GM23338 (cell line): ENCODE data around the gene PCGF3. TPM values are rescaled to one million over a fixed set of nuclear protein-coding genes. Genes with fewer than 3 reads are reported as not detected.

Experiments used
- ATAC-seq: fragments of 200-7000 bp; cut with Tn5 transposase; 3 replicates; pipeline ENCODE4 v1.9.1; 2020
- DNase-seq: peaks from one replicate; pipeline ENCODE4 v3.0.0-alpha.2; 2015; ENCODE audit warnings: low spot score
- H2AFZ ChIP-seq: fragments of 200-600 bp; sonication (generic); 2 replicates; pipeline ENCODE4 v1.8.0; 2016; ENCODE audit warnings: antibody characterized with exemption, mild to moderate bottlenecking, moderate library complexity
- H3F3A ChIP-seq: fragments of 200-600 bp; sonication (generic); replicated peaks from 2 replicates; pipeline ENCODE4 v1.8.0; 2017; ENCODE audit warnings: antibody characterized with exemption, mixed run types, low read depth
- H3K27ac ChIP-seq: fragments of 200-600 bp; sonication (generic); 2 replicates; pipeline ENCODE4 v1.6.1; 2016; ENCODE audit warnings: low read depth
- H3K27me3 ChIP-seq: fragments of 200-600 bp; sonication (generic); 2 replicates; pipeline ENCODE4 v1.8.0; 2016; ENCODE audit warnings: mild to moderate bottlenecking, mixed run types, moderate library complexity; ENCODE audit not compliant: insufficient read depth
- H3K36me3 ChIP-seq: fragments of 200-600 bp; sonication (generic); 2 replicates; pipeline ENCODE4 v1.8.0; 2016; ENCODE audit warnings: mild to moderate bottlenecking; ENCODE audit not compliant: insufficient read depth
- H3K4me1 ChIP-seq: fragments of 200-600 bp; sonication (generic); 2 replicates; pipeline ENCODE4 v1.8.0; 2016; ENCODE audit warnings: mild to moderate bottlenecking, moderate library complexity; ENCODE audit not compliant: insufficient read depth
- H3K4me2 ChIP-seq: fragments of 200-600 bp; sonication (generic); 2 replicates; pipeline ENCODE4 v1.7.1; 2017; ENCODE audit warnings: mixed run types
- H3K4me3 ChIP-seq: fragments of 200-600 bp; sonication (generic); 2 replicates; pipeline ENCODE4 v1.6.1; 2016; ENCODE audit warnings: mixed run types
- H3K79me2 ChIP-seq: fragments of 200-600 bp; sonication (generic); replicated peaks from 2 replicates; pipeline ENCODE4 v1.8.0; 2017; ENCODE audit warnings: mild to moderate bottlenecking; ENCODE audit not compliant: insufficient read depth
- H3K9me2 ChIP-seq: fragments of 200-600 bp; sonication (generic); 2 replicates; pipeline ENCODE4 v1.8.0; 2017; ENCODE audit not compliant: insufficient read depth
- H4K20me1 ChIP-seq: fragments of 200-600 bp; sonication (generic); replicated peaks from 2 replicates; pipeline ENCODE4 v1.8.0; 2017; ENCODE audit warnings: mild to moderate bottlenecking; ENCODE audit not compliant: insufficient read depth
- H3K27ac Mint-ChIP-seq: 2 replicates; pipeline ENCODE4 v1.8.0; 2020; ENCODE audit warnings: inconsistent platforms, mild to moderate bottlenecking, moderate library complexity, mixed read lengths
- H3K27me3 Mint-ChIP-seq: 3 replicates; pipeline ENCODE4 v1.8.0; 2022; ENCODE audit warnings: low read depth, mild to moderate bottlenecking, moderate library complexity, mixed read lengths, inconsistent platforms; ENCODE audit not compliant: insufficient read depth, poor library complexity
- H3K36me3 Mint-ChIP-seq: 3 replicates; pipeline ENCODE4 v1.8.0; 2021; ENCODE audit warnings: low read depth, mild to moderate bottlenecking, inconsistent platforms, moderate library complexity, mixed read lengths
- H3K4me1 Mint-ChIP-seq: 3 replicates; pipeline ENCODE4 v1.8.0; 2020; ENCODE audit warnings: mild to moderate bottlenecking, inconsistent platforms, mixed read lengths
- H3K4me3 Mint-ChIP-seq: 3 replicates; pipeline ENCODE4 v1.8.0; 2021; ENCODE audit warnings: moderate library complexity, mild to moderate bottlenecking, inconsistent platforms, mixed read lengths
- H3K9me3 Mint-ChIP-seq: 3 replicates; pipeline ENCODE4 v1.8.0; 2020; ENCODE audit warnings: moderate library complexity, mild to moderate bottlenecking, inconsistent platforms, mixed read lengths
- CREB1 ChIP-seq: fragments of 250-450 bp; sonication (Bioruptor Pico); IDR thresholded peaks from 2 replicates; pipeline ENCODE4 v1.5.0; 2020; ENCODE audit warnings: low read depth, mild to moderate bottlenecking, moderate library complexity
- EZH2 ChIP-seq: fragments of 200-600 bp; sonication (generic); IDR thresholded peaks from one replicate; pipeline ENCODE4 v1.8.0; 2017; ENCODE audit warnings: antibody characterized with exemption, mild to moderate bottlenecking, low read depth; ENCODE audit not compliant: unreplicated experiment
- EZH2phosphoT487 ChIP-seq: fragments of 200-600 bp; sonication (generic); IDR thresholded peaks from one replicate; pipeline ENCODE4 v1.8.1; 2018; ENCODE audit warnings: antibody characterized with exemption; ENCODE audit not compliant: unreplicated experiment
- JUNB ChIP-seq: IDR thresholded peaks from one replicate; pipeline ENCODE4 v1.6.1; 2016; ENCODE audit warnings: antibody characterized with exemption; ENCODE audit not compliant: unreplicated experiment
- NANOG ChIP-seq: IDR thresholded peaks from 2 replicates; pipeline ENCODE4 v1.6.1; 2016; ENCODE audit warnings: antibody characterized with exemption, borderline replicate concordance
- POLR2AphosphoS5 ChIP-seq: IDR thresholded peaks from 2 replicates; pipeline ENCODE4 v1.6.1; 2016; ENCODE audit warnings: antibody characterized with exemption, low read depth
- STAT1 ChIP-seq: IDR thresholded peaks from one replicate; pipeline ENCODE4 v1.6.1; 2016; ENCODE audit warnings: antibody characterized with exemption; ENCODE audit not compliant: unreplicated experiment
- ZNF114 ChIP-seq: fragments of 250-450 bp; sonication (Bioruptor Pico); IDR thresholded peaks from 2 replicates; pipeline ENCODE4 v1.5.0; 2020; ENCODE audit warnings: mild to moderate bottlenecking, moderate library complexity
- ZNF331 ChIP-seq: fragments of 250-450 bp; sonication (Bioruptor Pico); IDR thresholded peaks from 2 replicates; pipeline ENCODE4 v1.5.0; 2020; ENCODE audit warnings: low read depth, mild to moderate bottlenecking, moderate library complexity
- polyA plus RNA-seq: library from polyadenylated mRNA; unstranded; fragments of >200 nt; fragmentation: Nextera tagmentation; extraction: Ambion mirVana; gene quantifications from 2 replicates; pipeline ENCODE4 v1.2.1, GENCODE V29; 2016
- total RNA-seq: library from RNA; depleted of rRNA; stranded (reverse); fragments of >200 nt; shearing (Covaris generic); gene quantifications from 2 replicates; pipeline ENCODE4 v1.2.3, GENCODE V29; 2014
- TF ChIP-seq, protein P1 (sequence below): fragments of 250-450 bp; sonication (Bioruptor Pico); IDR thresholded peaks from 2 replicates; pipeline ENCODE4 v1.5.0; 2020; ENCODE audit warnings: mild to moderate bottlenecking, moderate library complexity
- TF ChIP-seq, protein P2 (sequence below): IDR thresholded peaks from 2 replicates; pipeline ENCODE4 v1.6.1; 2016; ENCODE audit warnings: antibody characterized with exemption
- TF ChIP-seq, protein P3 (sequence below), 2 experiments: fragments of 200-600 bp in 1 of 2; sonication (generic) in 1 of 2; conservative IDR thresholded peaks; 2 replicates each; pipeline versions ENCODE4 v1.5.1 to v1.6.1; 2016 to 2017; ENCODE audit warnings: antibody characterized with exemption in 2 of 2, low read depth in 2 of 2, mild to moderate bottlenecking in 2 of 2, moderate library complexity in 1 of 2

PCGF3 gene
- total and polyA plus RNA-seq, 2 experiments from 2014 or later: 33.1 to 49.0 TPM

DNA sequence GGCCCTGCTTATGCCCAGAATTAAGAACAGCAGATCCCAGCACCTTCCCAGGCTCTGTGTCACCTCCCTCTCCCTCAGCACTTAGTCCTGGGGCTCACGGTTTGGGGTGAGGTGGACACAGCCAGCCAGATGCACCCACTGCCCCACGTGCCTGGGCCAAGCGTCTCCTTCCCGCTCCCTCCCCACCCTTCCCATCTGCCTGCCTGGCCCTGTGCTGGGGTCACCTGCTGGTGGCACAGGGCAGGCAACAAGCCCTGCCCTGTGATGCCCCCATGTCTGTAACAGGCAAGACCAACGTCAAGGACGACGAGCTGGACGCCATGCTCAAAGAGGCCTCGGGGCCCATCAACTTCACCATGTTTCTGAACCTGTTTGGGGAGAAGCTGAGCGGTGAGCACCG lies 26.0 kb upstream of the PCGF3 start (continued):
- TF ChIP-seq, protein P1, sequence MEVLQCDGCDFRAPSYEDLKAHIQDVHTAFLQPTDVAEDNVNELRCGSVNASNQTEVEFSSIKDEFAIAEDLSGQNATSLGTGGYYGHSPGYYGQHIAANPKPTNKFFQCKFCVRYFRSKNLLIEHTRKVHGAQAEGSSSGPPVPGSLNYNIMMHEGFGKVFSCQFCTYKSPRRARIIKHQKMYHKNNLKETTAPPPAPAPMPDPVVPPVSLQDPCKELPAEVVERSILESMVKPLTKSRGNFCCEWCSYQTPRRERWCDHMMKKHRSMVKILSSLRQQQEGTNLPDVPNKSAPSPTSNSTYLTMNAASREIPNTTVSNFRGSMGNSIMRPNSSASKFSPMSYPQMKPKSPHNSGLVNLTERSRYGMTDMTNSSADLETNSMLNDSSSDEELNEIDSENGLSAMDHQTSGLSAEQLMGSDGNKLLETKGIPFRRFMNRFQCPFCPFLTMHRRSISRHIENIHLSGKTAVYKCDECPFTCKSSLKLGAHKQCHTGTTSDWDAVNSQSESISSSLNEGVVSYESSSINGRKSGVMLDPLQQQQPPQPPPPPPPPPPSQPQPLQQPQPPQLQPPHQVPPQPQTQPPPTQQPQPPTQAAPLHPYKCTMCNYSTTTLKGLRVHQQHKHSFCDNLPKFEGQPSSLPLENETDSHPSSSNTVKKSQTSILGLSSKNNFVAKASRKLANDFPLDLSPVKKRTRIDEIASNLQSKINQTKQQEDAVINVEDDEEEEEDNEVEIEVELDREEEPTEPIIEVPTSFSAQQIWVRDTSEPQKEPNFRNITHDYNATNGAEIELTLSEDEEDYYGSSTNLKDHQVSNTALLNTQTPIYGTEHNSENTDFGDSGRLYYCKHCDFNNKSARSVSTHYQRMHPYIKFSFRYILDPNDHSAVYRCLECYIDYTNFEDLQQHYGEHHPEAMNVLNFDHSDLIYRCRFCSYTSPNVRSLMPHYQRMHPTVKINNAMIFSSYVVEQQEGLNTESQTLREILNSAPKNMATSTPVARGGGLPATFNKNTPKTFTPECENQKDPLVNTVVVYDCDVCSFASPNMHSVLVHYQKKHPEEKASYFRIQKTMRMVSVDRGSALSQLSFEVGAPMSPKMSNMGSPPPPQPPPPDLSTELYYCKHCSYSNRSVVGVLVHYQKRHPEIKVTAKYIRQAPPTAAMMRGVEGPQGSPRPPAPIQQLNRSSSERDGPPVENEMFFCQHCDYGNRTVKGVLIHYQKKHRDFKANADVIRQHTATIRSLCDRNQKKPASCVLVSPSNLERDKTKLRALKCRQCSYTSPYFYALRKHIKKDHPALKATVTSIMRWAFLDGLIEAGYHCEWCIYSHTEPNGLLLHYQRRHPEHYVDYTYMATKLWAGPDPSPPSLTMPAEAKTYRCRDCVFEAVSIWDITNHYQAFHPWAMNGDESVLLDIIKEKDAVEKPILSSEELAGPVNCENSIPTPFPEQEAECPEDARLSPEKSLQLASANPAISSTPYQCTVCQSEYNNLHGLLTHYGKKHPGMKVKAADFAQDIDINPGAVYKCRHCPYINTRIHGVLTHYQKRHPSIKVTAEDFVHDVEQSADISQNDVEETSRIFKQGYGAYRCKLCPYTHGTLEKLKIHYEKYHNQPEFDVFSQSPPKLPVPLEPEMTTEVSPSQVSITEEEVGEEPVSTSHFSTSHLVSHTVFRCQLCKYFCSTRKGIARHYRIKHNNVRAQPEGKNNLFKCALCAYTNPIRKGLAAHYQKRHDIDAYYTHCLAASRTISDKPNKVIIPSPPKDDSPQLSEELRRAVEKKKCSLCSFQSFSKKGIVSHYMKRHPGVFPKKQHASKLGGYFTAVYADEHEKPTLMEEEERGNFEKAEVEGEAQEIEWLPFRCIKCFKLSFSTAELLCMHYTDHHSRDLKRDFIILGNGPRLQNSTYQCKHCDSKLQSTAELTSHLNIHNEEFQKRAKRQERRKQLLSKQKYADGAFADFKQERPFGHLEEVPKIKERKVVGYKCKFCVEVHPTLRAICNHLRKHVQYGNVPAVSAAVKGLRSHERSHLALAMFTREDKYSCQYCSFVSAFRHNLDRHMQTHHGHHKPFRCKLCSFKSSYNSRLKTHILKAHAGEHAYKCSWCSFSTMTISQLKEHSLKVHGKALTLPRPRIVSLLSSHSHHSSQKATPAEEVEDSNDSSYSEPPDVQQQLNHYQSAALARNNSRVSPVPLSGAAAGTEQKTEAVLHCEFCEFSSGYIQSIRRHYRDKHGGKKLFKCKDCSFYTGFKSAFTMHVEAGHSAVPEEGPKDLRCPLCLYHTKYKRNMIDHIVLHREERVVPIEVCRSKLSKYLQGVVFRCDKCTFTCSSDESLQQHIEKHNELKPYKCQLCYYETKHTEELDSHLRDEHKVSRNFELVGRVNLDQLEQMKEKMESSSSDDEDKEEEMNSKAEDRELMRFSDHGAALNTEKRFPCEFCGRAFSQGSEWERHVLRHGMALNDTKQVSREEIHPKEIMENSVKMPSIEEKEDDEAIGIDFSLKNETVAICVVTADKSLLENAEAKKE (CRISPR knock-in tag): no peak
- TF ChIP-seq, protein P2, sequence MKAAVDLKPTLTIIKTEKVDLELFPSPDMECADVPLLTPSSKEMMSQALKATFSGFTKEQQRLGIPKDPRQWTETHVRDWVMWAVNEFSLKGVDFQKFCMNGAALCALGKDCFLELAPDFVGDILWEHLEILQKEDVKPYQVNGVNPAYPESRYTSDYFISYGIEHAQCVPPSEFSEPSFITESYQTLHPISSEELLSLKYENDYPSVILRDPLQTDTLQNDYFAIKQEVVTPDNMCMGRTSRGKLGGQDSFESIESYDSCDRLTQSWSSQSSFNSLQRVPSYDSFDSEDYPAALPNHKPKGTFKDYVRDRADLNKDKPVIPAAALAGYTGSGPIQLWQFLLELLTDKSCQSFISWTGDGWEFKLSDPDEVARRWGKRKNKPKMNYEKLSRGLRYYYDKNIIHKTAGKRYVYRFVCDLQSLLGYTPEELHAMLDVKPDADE: no peak
- TF ChIP-seq STAT1 (no peak), EZH2phosphoT487 (no peak), JUNB (no peak), ZNF331 (CRISPR knock-in tag) (no peak)

DNA sequence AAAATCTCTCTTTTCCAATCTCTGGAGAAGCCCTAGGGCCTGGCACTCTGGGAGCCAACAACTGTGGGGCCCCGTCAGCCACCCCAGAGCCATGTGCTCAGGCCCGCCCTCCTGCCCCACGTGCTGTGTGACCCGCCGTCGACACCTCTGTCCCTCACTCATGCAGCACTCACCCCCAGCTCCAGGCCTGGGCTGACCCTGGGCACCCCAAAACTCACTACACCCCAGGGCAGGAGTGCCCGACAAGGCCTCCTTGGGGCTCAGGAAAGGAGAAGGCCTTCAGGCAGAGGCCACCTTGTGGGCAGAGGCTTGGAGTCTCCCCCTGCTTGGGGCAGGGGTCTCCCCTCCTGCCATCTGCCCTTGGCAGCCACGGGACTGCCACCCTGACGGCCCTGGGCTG lies 25.5 kb upstream of the PCGF3 start:
- Mint-ChIP-seq H3K27me3 (peaks cover 18% of the 10 kb centered on the region), H3K4me3 (peak overlapping the region; percentile 68), H3K9me3 (peaks cover 3% of the 10 kb centered on the region; the same call in 1 of the 3 replicates), H3K4me1 (peaks cover 8% of the 10 kb centered on the region), H3K36me3 (no peaks in the 10 kb centered on the region; the same call in 2 of the 3 replicates), H3K27ac (no peak overlapping the region)
- Histone ChIP-seq H3K4me2 (peak overlapping the region; percentile 88), H3K4me1 (no peaks in the 10 kb centered on the region; the same call in 1 of the 2 replicates), H4K20me1 (no peaks in the 10 kb centered on the region), H2AFZ (no peak overlapping the region; the same call in 1 of the 2 replicates), H3K27me3 (no peaks in the 10 kb centered on the region), H3K36me3 (no peaks in the 10 kb centered on the region), H3F3A (peaks cover 16% of the 10 kb centered on the region), H3K27ac (no peak overlapping the region), H3K9me2 (no peaks in the 10 kb centered on the region), H3K4me3 (peak overlapping the region; percentile 70), H3K79me2 (no peaks in the 10 kb centered on the region)
- ATAC-seq: no peak
- DNase-seq: no peak
- TF ChIP-seq ZNF331 (CRISPR knock-in tag) (no peak), ZNF114 (CRISPR knock-in tag) (no peak), POLR2AphosphoS5 (no peak), JUNB (no peak), EZH2 (no peak), CREB1 (no peak), NANOG (no peak), STAT1 (no peak)
- TF ChIP-seq, protein P3, sequence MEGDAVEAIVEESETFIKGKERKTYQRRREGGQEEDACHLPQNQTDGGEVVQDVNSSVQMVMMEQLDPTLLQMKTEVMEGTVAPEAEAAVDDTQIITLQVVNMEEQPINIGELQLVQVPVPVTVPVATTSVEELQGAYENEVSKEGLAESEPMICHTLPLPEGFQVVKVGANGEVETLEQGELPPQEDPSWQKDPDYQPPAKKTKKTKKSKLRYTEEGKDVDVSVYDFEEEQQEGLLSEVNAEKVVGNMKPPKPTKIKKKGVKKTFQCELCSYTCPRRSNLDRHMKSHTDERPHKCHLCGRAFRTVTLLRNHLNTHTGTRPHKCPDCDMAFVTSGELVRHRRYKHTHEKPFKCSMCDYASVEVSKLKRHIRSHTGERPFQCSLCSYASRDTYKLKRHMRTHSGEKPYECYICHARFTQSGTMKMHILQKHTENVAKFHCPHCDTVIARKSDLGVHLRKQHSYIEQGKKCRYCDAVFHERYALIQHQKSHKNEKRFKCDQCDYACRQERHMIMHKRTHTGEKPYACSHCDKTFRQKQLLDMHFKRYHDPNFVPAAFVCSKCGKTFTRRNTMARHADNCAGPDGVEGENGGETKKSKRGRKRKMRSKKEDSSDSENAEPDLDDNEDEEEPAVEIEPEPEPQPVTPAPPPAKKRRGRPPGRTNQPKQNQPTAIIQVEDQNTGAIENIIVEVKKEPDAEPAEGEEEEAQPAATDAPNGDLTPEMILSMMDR (conservative IDR thresholded peaks at IDR 0.05; ENCODE audit: low read depth in 2 of 2): no peak
- TF ChIP-seq, protein P2: no peak
